Upper lobe of left lung (tissue), 4 donors: ENCODE measurements around the gene PFN4.

Experiments
- POLR2A ChIP-seq, 4 donors: fragments of 450-650 bp; IDR thresholded peaks; one replicate each; pipeline ENCODE4 v1.5.1; 2016 to 2017; ENCODE audit warnings: antibody characterized with exemption in 4 of 4, mild to moderate bottlenecking in 2 of 4
- TF ChIP-seq, protein P1 (sequence below), 6 experiments: fragments of 450-650 bp in 4 of 6; fragments of 200-600 bp in 2 of 6; sonication (generic) in 2 of 6; IDR thresholded peaks; one replicate each; pipeline ENCODE4 v1.5.1; 2016 to 2019; ENCODE audit warnings: antibody characterized with exemption in 6 of 6

GRCh38 chr2:24104906-24105305 lies 18.2 kb downstream of the PFN4 start:
- TF ChIP-seq, protein P1, sequence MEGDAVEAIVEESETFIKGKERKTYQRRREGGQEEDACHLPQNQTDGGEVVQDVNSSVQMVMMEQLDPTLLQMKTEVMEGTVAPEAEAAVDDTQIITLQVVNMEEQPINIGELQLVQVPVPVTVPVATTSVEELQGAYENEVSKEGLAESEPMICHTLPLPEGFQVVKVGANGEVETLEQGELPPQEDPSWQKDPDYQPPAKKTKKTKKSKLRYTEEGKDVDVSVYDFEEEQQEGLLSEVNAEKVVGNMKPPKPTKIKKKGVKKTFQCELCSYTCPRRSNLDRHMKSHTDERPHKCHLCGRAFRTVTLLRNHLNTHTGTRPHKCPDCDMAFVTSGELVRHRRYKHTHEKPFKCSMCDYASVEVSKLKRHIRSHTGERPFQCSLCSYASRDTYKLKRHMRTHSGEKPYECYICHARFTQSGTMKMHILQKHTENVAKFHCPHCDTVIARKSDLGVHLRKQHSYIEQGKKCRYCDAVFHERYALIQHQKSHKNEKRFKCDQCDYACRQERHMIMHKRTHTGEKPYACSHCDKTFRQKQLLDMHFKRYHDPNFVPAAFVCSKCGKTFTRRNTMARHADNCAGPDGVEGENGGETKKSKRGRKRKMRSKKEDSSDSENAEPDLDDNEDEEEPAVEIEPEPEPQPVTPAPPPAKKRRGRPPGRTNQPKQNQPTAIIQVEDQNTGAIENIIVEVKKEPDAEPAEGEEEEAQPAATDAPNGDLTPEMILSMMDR (IDR thresholded peaks at IDR 0.05) = no peak
- TF ChIP-seq POLR2A (IDR thresholded peaks at IDR 0.05) = no peak
